OCI-LY7 (cell line): ENCODE results near the gene TCAF1. TPM values are rescaled to one million over a fixed set of nuclear protein-coding genes. Genes with fewer than 3 reads are reported as not detected.
A peak's percentile ranks its signal among the peaks of the same experiment; 100 is the strongest.

Source experiments
- BruUV-seq: library from RNA; stranded (reverse); fragments of 400-500 nt; replicated peaks from 2 replicates; lab custom pipeline; 2021; lab: Mats Ljungman, UMichigan
- CTCF ChIA-PET: fragments of 300-600 bp; sonication (Branson Sonifier 250); formaldehyde crosslinking; loops from one replicate; lab custom pipeline; 2022; ENCODE audit warnings: antibody characterized with exemption; ENCODE audit not compliant: unreplicated experiment; lab: Charles Lee
- POLR2A ChIA-PET: fragments of 300-600 bp; sonication (Branson Sonifier 250); formaldehyde crosslinking; loops from one replicate; lab custom pipeline; 2022; ENCODE audit warnings: antibody characterized with exemption; lab: Charles Lee
- DNase-seq: peaks from one replicate; pipeline ENCODE4 v3.0.0-alpha.2; 2015; ENCODE audit warnings: low spot score
- H2AFZ ChIP-seq: fragments of 200-600 bp; sonication (generic), shearing (Covaris generic); 2 replicates; pipeline ENCODE4 v1.6.1; 2014; ENCODE audit warnings: mild to moderate bottlenecking, antibody characterized with exemption, low read length, moderate library complexity
- H3K27ac ChIP-seq: fragments of 200-600 bp; sonication (generic); 2 replicates; pipeline ENCODE4 v1.5.1; 2014; ENCODE audit warnings: mixed run types, low read depth, mild to moderate bottlenecking, moderate library complexity, low read length, inconsistent platforms; ENCODE audit not compliant: poor library complexity, severe bottlenecking
- H3K36me3 ChIP-seq: fragments of 200-600 bp; sonication (generic); 2 replicates; pipeline ENCODE4 v1.6.1; 2014; ENCODE audit warnings: mild to moderate bottlenecking, antibody characterized with exemption, low read length, moderate library complexity, mixed read lengths; ENCODE audit not compliant: insufficient read depth
- H3K4me1 ChIP-seq: fragments of 200-600 bp; sonication (generic); 2 replicates; pipeline ENCODE4 v1.5.1; 2014; ENCODE audit warnings: mild to moderate bottlenecking, low read length; ENCODE audit not compliant: insufficient read depth, poor library complexity, severe bottlenecking
- H3K4me2 ChIP-seq: fragments of 200-600 bp; sonication (generic); 2 replicates; pipeline ENCODE4 v1.6.1; 2014; ENCODE audit warnings: mild to moderate bottlenecking, low read length
- H3K4me3 ChIP-seq: fragments of 200-600 bp; sonication (generic); 2 replicates; pipeline ENCODE4 v1.5.1; 2014; ENCODE audit warnings: mild to moderate bottlenecking, low read depth, low read length; ENCODE audit not compliant: poor library complexity, severe bottlenecking
- H3K79me2 ChIP-seq: fragments of 200-600 bp; sonication (generic); 2 replicates; pipeline ENCODE4 v1.6.1; 2016; ENCODE audit warnings: low read depth, mild to moderate bottlenecking, low read length, moderate library complexity, mixed read lengths; ENCODE audit not compliant: insufficient read depth
- H3K9me2 ChIP-seq: fragments of 200-600 bp; sonication (generic); 2 replicates; pipeline ENCODE4 v1.6.1; 2016; ENCODE audit warnings: mild to moderate bottlenecking, low read length, mixed read lengths; ENCODE audit not compliant: insufficient read depth
- H3K9me3 ChIP-seq: fragments of 200-600 bp; sonication (generic); 2 replicates; pipeline ENCODE4 v1.6.1; 2014; ENCODE audit warnings: mild to moderate bottlenecking, mixed run types, low read length, mixed read lengths
- H4K20me1 ChIP-seq: fragments of 200-600 bp; sonication (generic); 2 replicates; pipeline ENCODE4 v1.6.1; 2014; ENCODE audit warnings: mild to moderate bottlenecking, antibody characterized with exemption, low read length, moderate library complexity, mixed read lengths; ENCODE audit not compliant: insufficient read depth
- CTCF ChIP-seq: fragments of 200-600 bp; sonication (generic); conservative IDR thresholded peaks from 2 replicates; pipeline ENCODE4 v1.5.1; 2014; ENCODE audit warnings: mild to moderate bottlenecking, antibody characterized with exemption, low read length, moderate library complexity, mixed read lengths
- EZH2phosphoT487 ChIP-seq: fragments of 200-600 bp; sonication (generic); IDR thresholded peaks from 2 replicates; pipeline ENCODE4 v1.6.1; 2018; ENCODE audit warnings: low read depth, borderline replicate concordance, mild to moderate bottlenecking, mixed run types, antibody characterized with exemption, low read length, moderate library complexity, mixed read lengths
- intact Hi-C: fragments of 100-400 bp; cut with micrococcal nuclease; formaldehyde crosslinking; loops from one replicate; pipeline ENCODE4 v1.10.0; 2022; ENCODE audit not compliant: unreplicated experiment
- total RNA-seq, 2 experiments: library from RNA; depleted of rRNA in 1 of 2; stranded (reverse); fragments of >200 nt in 1 of 2; shearing (Covaris generic) in 1 of 2; gene quantifications; 2 replicates each; pipeline ENCODE4 v1.2.3, GENCODE V29; 2014 to 2022

TCAF1 gene
- total RNA-seq, 2 experiments from 2014 or later, result 3.3 to 5.5 TPM

GRCh38 chr7:143884969-143885559 is 16.9 kb downstream of the TCAF1 start:
- intact Hi-C loops, result no loop called here
- TF ChIP-seq CTCF (no peak), EZH2phosphoT487 (no peak)
- no peak overlapping the region for H3K27ac ChIP-seq
- no peak for DNase-seq
- ChIA-PET CTCF (no interaction called here), POLR2A (interaction anchor here (0.7 to 0.8 kb wide), 2 partner anchors 60 to 84 kb away, joined by 3 to 4 read pairs; no protein-coding TSS in a partner anchor)
- H3K4me1 ChIP-seq, result peaks cover 10% of the 10 kb centered on the region
- H3K9me2 ChIP-seq, result no peaks in the 10 kb centered on the region
- peak overlapping the region; percentile 23 for H3K4me3 ChIP-seq
- no peaks in the 10 kb centered on the region for H3K79me2 ChIP-seq
- H4K20me1 ChIP-seq, result 0 out of 2 replicates have a peak, but pooled peaks cover 4% of the 10 kb centered on the region
- peak overlapping the region; percentile 46 for H3K4me2 ChIP-seq
- no peaks in the 10 kb centered on the region for H3K36me3 ChIP-seq
- no TSS peak for BruUV-seq
- H3K9me3 ChIP-seq, result no peaks in the 10 kb centered on the region
- no peak overlapping the region for H2AFZ ChIP-seq

GRCh38 chr7:143884241-143884968 is 17.6 kb downstream of the TCAF1 start:
- CTCF ChIA-PET, result no interaction called here
- 0 out of 2 replicates have a peak, but pooled peaks cover 4% of the 10 kb centered on the region for H4K20me1 ChIP-seq
- no peak overlapping the region for H3K4me3 ChIP-seq
- DNase-seq, result no peak
- no peaks in the 10 kb centered on the region for H3K9me3 ChIP-seq
- H3K4me1 ChIP-seq, result peaks cover 10% of the 10 kb centered on the region
- H3K9me2 ChIP-seq, result no peaks in the 10 kb centered on the region
- no peaks in the 10 kb centered on the region for H3K36me3 ChIP-seq
- intact Hi-C loops, result no loop called here
- POLR2A ChIA-PET, result interaction anchor here (0.6 to 0.8 kb wide), 3 partner anchors 17 to 84 kb away, joined by 3 to 4 read pairs (median 4); no protein-coding TSS in a partner anchor
- H3K4me2 ChIP-seq, result no peak overlapping the region
- TF ChIP-seq CTCF, result no peak
- TF ChIP-seq EZH2phosphoT487, result no peak
- no peak overlapping the region for H3K27ac ChIP-seq
- no peak overlapping the region for H2AFZ ChIP-seq
- no TSS peak for BruUV-seq
- H3K79me2 ChIP-seq, result no peaks in the 10 kb centered on the region
